Activated CD4-positive, alpha-beta memory T cell treated with anti-CD3 and anti-CD28 coated beads, Interleukin-2, amount 10 ng/mL, durations not matched to agents 7 days and 5 days (primary cell): ENCODE results near the gene ZNF33A. TPM values are rescaled to one million over a fixed set of nuclear protein-coding genes. Genes with fewer than 3 reads are reported as not detected.
"Not testable (repeated sequence)": the region's sequence is repeated elsewhere in the genome, so short reads cannot be mapped to it uniquely, and the experiment has no call there.

Experiments used
- CTCF ChIA-PET: fragments of 350-600 bp; sonication (Branson Sonifier 250); formaldehyde crosslinking; loops from one replicate; lab custom pipeline; 2021; ENCODE audit warnings: antibody characterized with exemption, inconsistent platforms; lab: Charles Lee
- POLR2A ChIA-PET: fragments of 350-600 bp; sonication (Branson Sonifier 250); formaldehyde crosslinking; loops from one replicate; lab custom pipeline; 2021; ENCODE audit warnings: antibody characterized with exemption; lab: Charles Lee
- DNase-seq: peaks from one replicate; pipeline ENCODE4 v3.0.0-alpha.2; 2020
- H3K27ac Mint-ChIP-seq: one replicate; pipeline ENCODE4 v1.8.0; 2021; ENCODE audit warnings: mild to moderate bottlenecking, mixed read lengths
- H3K27me3 Mint-ChIP-seq: one replicate; pipeline ENCODE4 v1.8.0; 2021; ENCODE audit warnings: mixed read lengths
- H3K36me3 Mint-ChIP-seq: one replicate; pipeline ENCODE4 v1.8.0; 2021; ENCODE audit warnings: low read depth, mixed read lengths
- H3K4me1 Mint-ChIP-seq: one replicate; pipeline ENCODE4 v1.8.0; 2021; ENCODE audit warnings: mixed read lengths
- H3K4me3 Mint-ChIP-seq: one replicate; pipeline ENCODE4 v1.8.0; 2021; ENCODE audit warnings: mild to moderate bottlenecking, mixed read lengths
- H3K9me3 Mint-ChIP-seq: one replicate; pipeline ENCODE4 v1.8.0; 2021; ENCODE audit warnings: mixed read lengths
- total RNA-seq, 2 experiments: library from RNA; stranded (reverse); gene quantifications; one replicate each; pipeline ENCODE4 v1.2.3, GENCODE V29; 2021

Gene ZNF33A
- total RNA-seq, 2 experiments from 2014 or later: 31.6 to 31.7 TPM

DNA sequence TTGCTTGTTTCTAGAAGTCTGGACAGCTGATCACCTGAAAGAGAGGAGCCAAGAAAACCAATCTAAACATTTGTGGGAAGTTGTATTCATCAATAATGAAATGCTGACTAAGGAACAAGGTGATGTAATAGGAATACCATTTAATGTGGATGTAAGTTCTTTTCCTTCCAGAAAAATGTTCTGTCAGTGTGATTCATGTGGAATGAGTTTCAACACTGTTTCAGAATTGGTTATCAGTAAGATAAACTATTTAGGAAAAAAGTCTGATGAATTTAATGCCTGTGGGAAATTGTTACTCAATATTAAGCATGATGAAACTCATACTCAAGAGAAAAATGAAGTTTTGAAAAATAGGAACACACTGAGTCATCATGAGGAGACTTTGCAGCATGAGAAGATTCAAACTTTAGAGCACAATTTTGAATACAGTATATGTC lies 43.9 kb downstream of the ZNF33A start:
- no peaks in the 10 kb centered on the region for H3K4me1 Mint-ChIP-seq
- POLR2A ChIA-PET: no interaction called here
- CTCF ChIA-PET: no interaction called here
- no peak overlapping the region for H3K4me3 Mint-ChIP-seq
- peaks cover 85% of the 10 kb centered on the region for H3K36me3 Mint-ChIP-seq
- H3K27ac Mint-ChIP-seq: no peak overlapping the region
- H3K9me3 Mint-ChIP-seq: peaks cover 75% of the 10 kb centered on the region
- H3K27me3 Mint-ChIP-seq: no peaks in the 10 kb centered on the region
- DNase-seq: no peak

DNA sequence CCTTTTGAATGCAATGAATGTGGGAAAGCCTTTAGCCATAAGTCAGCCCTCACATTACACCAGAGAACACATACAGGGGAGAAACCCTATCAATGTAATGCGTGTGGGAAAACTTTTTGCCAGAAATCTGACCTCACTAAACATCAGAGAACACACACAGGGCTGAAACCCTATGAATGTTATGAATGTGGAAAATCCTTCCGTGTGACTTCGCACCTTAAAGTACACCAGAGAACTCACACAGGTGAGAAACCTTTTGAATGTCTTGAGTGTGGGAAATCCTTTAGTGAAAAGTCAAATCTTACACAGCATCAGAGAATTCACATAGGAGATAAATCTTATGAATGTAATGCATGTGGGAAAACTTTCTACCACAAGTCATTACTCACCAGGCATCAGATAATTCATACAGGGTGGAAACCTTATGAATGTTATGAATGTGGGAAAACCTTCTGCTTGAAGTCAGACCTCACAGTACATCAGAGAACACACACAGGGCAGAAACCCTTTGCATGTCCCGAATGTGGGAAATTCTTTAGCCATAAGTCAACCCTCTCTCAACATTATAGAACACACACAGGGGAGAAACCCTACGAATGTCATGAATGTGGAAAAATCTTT lies 44.9 kb downstream of the ZNF33A start:
- peaks cover 77% of the 10 kb centered on the region for H3K9me3 Mint-ChIP-seq
- H3K27ac Mint-ChIP-seq, H3K27me3 Mint-ChIP-seq: not testable (repeated sequence)

DNA sequence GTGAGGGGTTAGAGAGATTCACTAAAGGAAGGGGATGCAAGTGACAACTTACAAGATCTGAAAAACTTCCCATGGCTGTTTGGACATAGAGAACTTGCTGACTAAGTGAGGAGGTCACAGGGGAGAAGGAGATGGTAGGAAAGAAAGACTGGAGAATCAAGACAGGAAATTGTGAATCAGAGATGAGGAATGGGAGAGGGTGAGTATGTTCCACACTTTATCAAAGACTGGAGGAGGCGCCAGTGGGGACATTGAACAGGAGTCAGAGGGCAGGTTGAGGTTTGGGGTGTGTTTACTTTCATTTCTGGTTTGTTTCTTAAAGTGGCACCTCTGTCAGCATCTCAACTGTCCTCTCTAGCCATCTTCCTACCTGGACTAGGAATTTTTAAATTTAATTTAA lies 59.2 kb downstream of the ZNF33A start:
- CTCF ChIA-PET, H3K4me1 Mint-ChIP-seq, H3K27me3 Mint-ChIP-seq, H3K36me3 Mint-ChIP-seq, DNase-seq, H3K4me3 Mint-ChIP-seq, POLR2A ChIA-PET: not testable (repeated sequence)
- Mint-ChIP-seq H3K27ac (peak overlapping the region; percentile 17), H3K9me3 (peaks cover 18% of the 10 kb centered on the region)

More for the DNA sequence above, 44.9 kb downstream of the ZNF33A start:
- POLR2A ChIA-PET, CTCF ChIA-PET, H3K4me1 Mint-ChIP-seq, H3K4me3 Mint-ChIP-seq, DNase-seq: not testable (repeated sequence)
- H3K36me3 Mint-ChIP-seq: peaks cover 84% of the 10 kb centered on the region

DNA sequence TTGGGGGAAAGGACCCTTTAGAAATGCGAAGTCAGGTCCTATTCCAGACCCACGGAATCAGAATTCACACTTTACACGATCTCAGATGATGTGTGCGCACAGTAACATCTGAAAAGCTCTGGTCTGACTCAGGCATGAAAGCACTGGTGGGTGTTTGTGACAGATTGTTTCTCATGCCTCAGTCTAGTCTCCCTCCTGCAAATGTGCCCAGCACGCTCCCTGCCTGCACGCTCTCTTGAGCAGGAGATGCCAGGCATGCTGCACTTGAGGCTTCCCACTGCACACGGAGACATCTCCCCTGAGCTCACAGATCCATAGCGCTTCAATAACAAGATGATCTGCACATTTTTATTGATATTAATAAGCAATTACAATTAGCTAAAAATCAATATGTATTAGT lies 60.0 kb downstream of the ZNF33A start:
- H3K27ac Mint-ChIP-seq: no peak overlapping the region
- H3K9me3 Mint-ChIP-seq: peaks cover 21% of the 10 kb centered on the region
- DNase-seq: no peak
- H3K4me3 Mint-ChIP-seq: no peak overlapping the region
- CTCF ChIA-PET: no interaction called here
- POLR2A ChIA-PET: no interaction called here
- H3K27me3 Mint-ChIP-seq: no peaks in the 10 kb centered on the region
- peaks cover 2% of the 10 kb centered on the region for H3K4me1 Mint-ChIP-seq
- no peaks in the 10 kb centered on the region for H3K36me3 Mint-ChIP-seq

DNA sequence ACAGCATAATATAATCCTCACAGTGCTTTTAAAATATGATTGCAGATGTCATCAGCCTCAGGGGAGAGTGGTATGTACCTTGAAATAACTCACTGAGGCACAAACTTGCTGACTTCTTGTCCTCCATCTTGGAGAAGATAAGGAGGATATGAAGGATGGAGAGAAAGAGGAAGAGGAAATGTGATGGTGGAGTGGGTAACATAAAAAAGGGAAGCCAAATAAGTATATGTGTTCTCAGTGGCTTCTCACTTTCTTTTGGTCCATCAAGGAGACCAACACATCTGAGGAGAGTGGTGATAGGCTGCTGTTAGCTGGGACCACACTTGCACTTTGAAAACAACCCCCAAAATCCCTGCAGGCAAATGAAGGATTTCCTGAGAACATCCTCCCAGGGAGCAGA lies 62.1 kb downstream of the ZNF33A start:
- Mint-ChIP-seq H3K36me3 (no peaks in the 10 kb centered on the region), H3K4me1 (peaks cover 2% of the 10 kb centered on the region), H3K27ac (no peak overlapping the region), H3K27me3 (no peaks in the 10 kb centered on the region), H3K4me3 (no peak overlapping the region), H3K9me3 (peaks cover 35% of the 10 kb centered on the region)
- POLR2A ChIA-PET: no interaction called here
- no peak for DNase-seq
- CTCF ChIA-PET: no interaction called here

DNA sequence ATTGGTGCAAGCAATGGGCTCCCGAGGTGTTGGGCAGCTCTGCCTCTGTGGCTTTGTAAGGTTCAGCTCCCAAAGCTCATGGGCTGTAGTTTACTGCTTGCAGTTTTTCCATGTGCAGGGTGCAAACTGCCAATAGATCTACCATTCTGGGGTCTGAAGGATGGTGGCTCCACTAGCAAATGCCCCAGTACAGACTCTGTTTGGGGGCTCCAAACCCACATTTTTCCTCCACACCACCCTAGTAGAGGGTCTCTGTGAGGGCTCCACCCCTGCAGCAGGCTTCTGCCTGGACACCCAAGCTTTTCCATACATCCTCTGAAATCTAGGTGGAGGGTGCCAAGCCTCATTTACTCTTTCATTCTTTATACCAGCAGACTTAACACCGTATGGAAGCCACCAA lies 66.2 kb downstream of the ZNF33A start:
- H3K4me3 Mint-ChIP-seq: no peak overlapping the region
- H3K4me1 Mint-ChIP-seq: no peaks in the 10 kb centered on the region
- no peaks in the 10 kb centered on the region for H3K27me3 Mint-ChIP-seq
- POLR2A ChIA-PET: no interaction called here
- no peak overlapping the region for H3K27ac Mint-ChIP-seq
- H3K9me3 Mint-ChIP-seq: peaks cover 37% of the 10 kb centered on the region
- DNase-seq: no peak
- H3K36me3 Mint-ChIP-seq: no peaks in the 10 kb centered on the region
- CTCF ChIA-PET: no interaction called here

DNA sequence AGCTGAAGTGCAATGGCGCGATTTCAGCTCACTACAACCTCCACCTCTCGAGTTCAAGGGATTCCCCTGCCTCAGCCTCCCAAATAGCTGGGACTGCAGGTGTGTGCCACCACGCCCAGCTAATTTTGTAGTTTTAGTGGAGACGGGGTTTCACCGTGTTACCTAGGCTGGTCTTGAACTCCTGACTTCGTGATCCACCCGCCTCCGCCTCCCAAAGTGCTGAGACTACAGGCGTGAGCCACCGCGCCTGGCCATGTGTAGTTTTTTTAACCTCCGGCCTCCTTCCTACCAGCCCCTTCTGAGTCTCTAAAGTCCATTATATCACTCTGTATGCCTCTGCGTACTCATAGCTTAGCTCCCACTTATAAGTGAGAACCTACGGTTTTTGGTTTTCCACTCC lies 82.8 kb downstream of the ZNF33A start:
- peaks cover 33% of the 10 kb centered on the region for H3K36me3 Mint-ChIP-seq
- H3K4me1 Mint-ChIP-seq: peaks cover 30% of the 10 kb centered on the region
- peak overlapping the region; percentile 83 for H3K4me3 Mint-ChIP-seq
- ChIA-PET POLR2A (interaction anchor here (0.8 to 2.6 kb wide), 3 partner anchors 16 to 117 kb away, joined by 4 to 23 read pairs (median 4); partner anchors contain the start of genes ZNF25 and ZNF33A), CTCF (interaction anchor here (0.9 to 1.8 kb wide), 3 partner anchors 12 to 116 kb away, joined by 4 to 5 read pairs (median 4); partner anchors contain the start of genes ZNF25 and ZNF33A)
- DNase-seq, H3K27me3 Mint-ChIP-seq, H3K9me3 Mint-ChIP-seq: not testable (repeated sequence)
- H3K27ac Mint-ChIP-seq: peak overlapping the region; percentile 85

DNA sequence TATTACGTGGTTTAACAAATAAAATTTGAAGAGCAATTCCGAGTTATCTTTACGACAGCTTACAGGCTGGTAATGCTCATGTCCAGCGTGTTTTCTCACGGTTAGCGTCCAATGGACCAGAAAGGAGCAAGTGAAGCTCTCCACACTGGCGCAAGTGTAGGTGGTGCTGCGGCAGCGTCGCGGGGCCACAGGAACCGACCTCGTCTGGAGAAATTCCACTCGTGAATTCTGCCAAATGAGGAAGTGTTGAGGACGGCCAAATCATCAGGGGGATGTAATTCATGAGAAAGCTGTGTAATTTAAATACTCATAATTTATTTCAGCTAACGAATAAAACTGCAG lies 83.3 kb downstream of the ZNF33A start:
- Mint-ChIP-seq H3K4me1 (peaks cover 30% of the 10 kb centered on the region), H3K9me3 (peaks cover 12% of the 10 kb centered on the region), H3K4me3 (peak overlapping the region; percentile 83), H3K27me3 (no peaks in the 10 kb centered on the region), H3K36me3 (peaks cover 38% of the 10 kb centered on the region), H3K27ac (peak overlapping the region; percentile 85)
- ChIA-PET POLR2A (interaction anchor here (0.8 to 2.6 kb wide), 3 partner anchors 16 to 118 kb away, joined by 4 to 23 read pairs (median 4); partner anchors contain the start of genes ZNF25 and ZNF33A), CTCF (interaction anchor here (0.9 to 2.0 kb wide), 4 partner anchors 12 to 117 kb away, joined by 4 to 9 read pairs (median 4); partner anchors contain the start of genes ZNF25 and ZNF33A)
- no peak for DNase-seq

DNA sequence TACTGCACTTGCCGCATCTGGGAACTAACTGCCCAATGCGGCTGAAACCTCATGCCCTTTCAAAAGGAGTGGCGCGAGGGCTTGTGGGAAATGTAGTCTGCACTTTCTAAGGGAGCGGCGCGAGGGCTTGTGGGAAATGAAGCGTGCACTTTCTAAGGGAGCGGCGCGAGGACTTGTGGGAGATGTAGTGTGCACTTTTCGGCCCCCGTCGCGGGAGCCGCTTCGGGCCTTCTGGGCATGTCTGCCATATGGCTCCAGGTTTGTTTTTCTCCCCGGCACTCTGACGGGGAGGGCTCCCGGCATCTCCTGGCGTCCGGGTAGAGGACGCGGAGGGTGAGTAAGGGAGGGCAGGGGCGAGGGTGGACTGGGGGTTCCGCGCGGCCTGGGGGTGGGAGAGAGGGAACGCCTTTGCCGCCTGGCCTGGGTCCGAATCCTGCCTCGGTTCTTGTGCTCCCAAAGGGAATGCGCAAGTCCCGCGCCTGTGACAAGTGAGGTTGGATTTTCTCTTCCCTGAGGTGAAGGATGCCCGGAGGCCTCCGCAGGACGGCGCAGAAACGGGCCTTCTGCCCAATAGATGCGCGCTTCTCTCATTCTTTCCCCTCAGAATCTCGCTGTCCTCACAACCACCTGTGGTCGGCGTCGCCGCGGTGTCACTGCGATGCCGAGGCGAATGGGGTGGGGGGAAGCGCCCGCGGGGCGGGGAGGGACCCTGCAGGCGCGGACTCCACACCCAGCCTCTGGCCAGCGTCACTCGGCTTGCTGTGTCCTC lies 83.9 kb downstream of the ZNF33A start, which contains the start of gene ZNF37A:
Gene ZNF37A, plus strand, starts transcription at position 180 of the 769 bp plus-strand sequence. CDS start 2,281 bp downstream, outside the sequence.
- ChIA-PET CTCF (interaction anchor here (1.8 to 2.0 kb wide), 2 partner anchors 84 to 118 kb away, joined by 5 to 9 read pairs; partner anchors contain the start of genes ZNF25 and ZNF33A), POLR2A (interaction anchor here (0.8 to 2.6 kb wide), 7 partner anchors 9 to 238 kb away, joined by 3 to 23 read pairs (median 4); partner anchors contain the start of genes ZNF25 and ZNF33A)
- Mint-ChIP-seq H3K4me1 (peaks cover 30% of the 10 kb centered on the region), H3K9me3 (peaks cover 17% of the 10 kb centered on the region), H3K27me3 (no peaks in the 10 kb centered on the region), H3K4me3 (peak within 1 kb of the TSS; percentile 83), H3K27ac (peak within 1 kb of the TSS; percentile 85), H3K36me3 (peaks cover 44% of the 10 kb centered on the region)
- DNase-seq: peak; percentile 92

DNA sequence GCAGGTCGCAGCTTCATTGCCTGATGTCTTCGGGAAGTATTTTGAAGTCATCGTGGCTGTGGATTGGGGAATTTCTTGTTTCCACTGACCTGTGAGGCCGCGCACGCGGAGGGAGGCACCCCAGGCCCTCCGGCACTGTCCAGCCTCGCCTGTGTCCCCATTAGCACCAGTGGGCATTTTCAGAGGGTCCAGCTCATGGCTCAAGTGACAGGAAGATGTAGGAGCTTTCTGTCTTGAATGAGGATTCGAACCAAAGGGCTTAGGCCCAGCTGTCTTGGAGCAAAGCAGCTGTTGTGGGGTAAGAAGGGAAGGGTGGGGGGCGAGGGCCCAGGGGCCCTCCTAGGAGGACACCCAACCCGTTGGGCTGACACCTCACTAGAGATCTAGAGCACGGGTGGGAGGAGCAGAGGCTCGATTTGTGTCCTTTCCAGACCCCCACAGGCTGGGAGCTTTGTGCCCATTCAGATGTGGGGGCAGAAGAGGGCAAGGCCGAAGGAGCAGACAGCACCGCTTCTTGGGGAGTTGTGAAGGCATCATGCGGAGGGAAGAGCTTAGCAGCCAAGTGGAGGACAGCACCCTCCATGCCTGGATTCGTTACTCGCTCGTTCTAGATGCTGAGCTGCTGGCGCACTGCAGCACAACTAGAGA lies 84.6 kb downstream of the ZNF33A start:
- peak overlapping the region; percentile 85 for H3K27ac Mint-ChIP-seq
- H3K27me3 Mint-ChIP-seq: no peaks in the 10 kb centered on the region
- POLR2A ChIA-PET: interaction anchor here (0.9 to 2.6 kb wide), 6 partner anchors 8 to 238 kb away, joined by 3 to 23 read pairs (median 4); partner anchors contain the start of genes ZNF25 and ZNF33A
- CTCF ChIA-PET: interaction anchor here (2.0 kb wide), 1 partner anchor 118 kb away, joined by 9 read pairs; the partner anchor contains the start of gene ZNF25
- no peak for DNase-seq
- H3K9me3 Mint-ChIP-seq: peaks cover 23% of the 10 kb centered on the region
- H3K4me3 Mint-ChIP-seq: peak overlapping the region; percentile 83
- peaks cover 30% of the 10 kb centered on the region for H3K4me1 Mint-ChIP-seq
- peaks cover 51% of the 10 kb centered on the region for H3K36me3 Mint-ChIP-seq

DNA sequence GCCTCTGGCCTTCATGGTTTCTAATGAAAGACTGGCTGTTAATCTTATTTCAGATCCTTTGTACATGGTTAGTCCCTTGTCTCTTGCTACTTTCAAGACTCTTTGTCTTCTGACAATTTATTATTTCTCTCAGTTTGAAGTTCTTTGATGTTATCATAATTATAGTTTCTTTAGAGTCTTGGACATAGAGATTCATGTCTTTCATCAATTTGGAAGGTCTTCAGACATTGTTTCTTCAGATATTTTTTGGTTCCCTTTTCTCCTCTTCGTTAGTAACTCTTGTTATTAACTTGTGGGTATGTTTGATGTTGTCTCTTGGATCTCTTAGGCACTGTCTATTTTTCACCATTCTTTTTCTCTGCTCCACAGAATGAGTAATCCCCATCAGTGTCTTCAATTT lies 92.4 kb downstream of the ZNF33A start:
- ChIA-PET CTCF (no interaction called here), POLR2A (interaction anchor here (0.6 kb wide), 1 partner anchor 8 kb away, joined by 3 read pairs; no protein-coding TSS in a partner anchor)
- no peak for DNase-seq
- Mint-ChIP-seq H3K27me3 (no peaks in the 10 kb centered on the region), H3K9me3 (peaks cover 57% of the 10 kb centered on the region), H3K27ac (no peak overlapping the region), H3K4me3 (no peak overlapping the region), H3K4me1 (peaks cover under 1% of the 10 kb centered on the region), H3K36me3 (peaks cover 95% of the 10 kb centered on the region)

DNA sequence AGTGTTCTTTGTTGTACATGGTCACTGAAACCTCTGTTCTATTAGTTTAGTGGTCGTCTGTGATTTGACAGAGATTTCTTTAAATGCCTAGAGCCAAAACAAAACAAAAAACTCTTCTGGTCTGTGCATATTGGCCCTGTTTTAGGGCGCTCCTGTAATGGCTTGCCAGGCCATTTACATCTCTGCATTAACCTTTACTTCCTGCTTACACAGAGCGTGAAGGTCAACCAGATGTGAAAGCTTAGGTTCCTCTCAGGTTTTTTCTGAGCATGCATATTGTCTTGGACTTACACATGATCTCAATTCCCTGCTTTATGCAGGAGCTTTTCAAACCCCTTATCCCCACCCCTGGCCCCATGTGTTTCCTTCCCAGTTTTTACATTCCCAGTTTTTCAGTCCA lies 93.3 kb downstream of the ZNF33A start:
- Mint-ChIP-seq H3K27me3 (no peaks in the 10 kb centered on the region), H3K9me3 (peaks cover 62% of the 10 kb centered on the region), H3K4me1 (no peaks in the 10 kb centered on the region), H3K4me3 (no peak overlapping the region), H3K36me3 (peaks cover 91% of the 10 kb centered on the region), H3K27ac (no peak overlapping the region)
- DNase-seq: no peak
- POLR2A ChIA-PET: no interaction called here
- CTCF ChIA-PET: no interaction called here
